H1 (cell line): ENCODE results near the gene IL17RD. TPM values are rescaled to one million over a fixed set of nuclear protein-coding genes. Genes with fewer than 3 reads are reported as not detected.
A peak's percentile ranks its signal among the peaks of the same experiment; 100 is the strongest.

Source experiments
- CTCF ChIA-PET: fragments of 300-600 bp; sonication (Branson Sonifier 250); formaldehyde crosslinking; loops from one replicate; lab custom pipeline; 2021; ENCODE audit not compliant: partially characterized antibody; lab: Charles Lee
- POLR2A ChIA-PET: fragments of 300-600 bp; sonication (Branson Sonifier 250); formaldehyde crosslinking; loops from one replicate; lab custom pipeline; 2021; ENCODE audit warnings: inconsistent platforms; ENCODE audit not compliant: partially characterized antibody; lab: Charles Lee
- DNase-seq, 2 experiments: peaks; one replicate each; pipeline versions ENCODE4 v3.0.0 to v3.0.0-alpha.2; 2010 to 2022; ENCODE audit warnings: low spot score in 2 of 2, low read depth in 1 of 2, mixed read lengths in 1 of 2
- FAIRE-seq: peaks from 2 replicates; lab custom pipeline; 2011; peaks lifted over from hg19 to GRCh38; lab: Jason Lieb, UNC
- H2AFZ ChIP-seq: 2 replicates; pipeline ENCODE4 v1.8.1; 2012; ENCODE audit warnings: low read length, inconsistent platforms
- H2AK5ac ChIP-seq: 2 replicates; pipeline ENCODE4 v1.6.1; 2013; ENCODE audit warnings: low read depth, low read length
- H2BK120ac ChIP-seq: replicated peaks from 2 replicates; pipeline ENCODE3; 2013; ENCODE audit warnings: low read depth, low read length, inconsistent platforms
- H2BK12ac ChIP-seq: 2 replicates; pipeline ENCODE4 v1.6.1; 2013; ENCODE audit warnings: low read depth, low read length
- H2BK15ac ChIP-seq: 2 replicates; pipeline ENCODE4 v1.6.1; 2013; ENCODE audit warnings: low read length
- H2BK20ac ChIP-seq: 2 replicates; pipeline ENCODE4 v1.6.1; 2013; ENCODE audit warnings: low read length
- H2BK5ac ChIP-seq: 2 replicates; pipeline ENCODE4 v1.6.1; 2013; ENCODE audit warnings: low read depth, low read length
- H3K14ac ChIP-seq: 2 replicates; pipeline ENCODE4 v1.6.1; 2013; ENCODE audit warnings: inconsistent platforms; ENCODE audit not compliant: insufficient read length
- H3K18ac ChIP-seq: 2 replicates; pipeline ENCODE4 v1.6.1; 2013; ENCODE audit warnings: low read length; ENCODE audit errors: extremely low read depth
- H3K23ac ChIP-seq: 2 replicates; pipeline ENCODE4 v1.6.1; 2013; ENCODE audit warnings: inconsistent platforms; ENCODE audit not compliant: insufficient read length
- H3K23me2 ChIP-seq: 2 replicates; pipeline ENCODE4 v1.6.1; 2013; ENCODE audit warnings: low read depth, low read length
- H3K27ac ChIP-seq: 2 replicates; pipeline ENCODE4 v1.6.1; 2011; ENCODE audit warnings: low read depth, low read length, inconsistent platforms
- H3K27me3 ChIP-seq, 4 experiments: replicated peaks in 1 of 4; 1 replicate in 1 of 4; 2 replicates in 3 of 4; pipeline versions ENCODE4 v1.6.1 to v1.8.1; 2011 to 2013; ENCODE audit warnings: low read length in 3 of 4, mild to moderate bottlenecking in 3 of 4, inconsistent platforms in 2 of 4, mixed read lengths in 2 of 4, moderate library complexity in 1 of 4; ENCODE audit not compliant: control insufficient read depth in 3 of 4, insufficient read depth in 3 of 4; ENCODE audit errors: extremely low read depth in 1 of 4
- H3K36me3 ChIP-seq, 4 experiments: 2 replicates each; pipeline versions ENCODE4 v1.6.1 to v1.8.1; 2011 to 2013; ENCODE audit warnings: mild to moderate bottlenecking in 4 of 4, low read length in 3 of 4, moderate library complexity in 2 of 4, control low read depth in 1 of 4, inconsistent platforms in 1 of 4; ENCODE audit not compliant: insufficient read depth in 4 of 4, control insufficient read depth in 2 of 4
- H3K4ac ChIP-seq: replicated peaks from 2 replicates; pipeline ENCODE3; 2013; ENCODE audit warnings: low read length, low read depth, mixed read lengths, inconsistent platforms; ENCODE audit not compliant: insufficient read length
- H3K4me1 ChIP-seq, 4 experiments: replicated peaks in 1 of 4; 1 replicate in 1 of 4; 2 replicates in 3 of 4; pipeline versions ENCODE4 v1.6.1 to v1.8.1; 2011 to 2013; ENCODE audit warnings: low read length in 3 of 4, inconsistent platforms in 2 of 4, mixed read lengths in 1 of 4; ENCODE audit not compliant: insufficient read depth in 4 of 4, control insufficient read depth in 3 of 4
- H3K4me2 ChIP-seq, 2 experiments: 2 replicates each; pipeline versions ENCODE4 v1.6.1 to v1.8.1; 2011 to 2013; ENCODE audit warnings: low read depth in 2 of 2, low read length in 2 of 2, control low read depth in 1 of 2, inconsistent platforms in 1 of 2, mild to moderate bottlenecking in 1 of 2; ENCODE audit not compliant: insufficient read depth in 1 of 2
- H3K4me3 ChIP-seq, 4 experiments: fragments of 200-600, 300-600 bp in 1 of 4; sonication (generic), shearing (Covaris generic), sonication (Bioruptor Twin) in 1 of 4; 2 replicates each; pipeline versions ENCODE4 v1.5.1 to v1.8.1; 2011 to 2016; ENCODE audit warnings: low read length in 4 of 4, low read depth in 3 of 4, control low read depth in 2 of 4, inconsistent platforms in 2 of 4, mild to moderate bottlenecking in 2 of 4, mixed read lengths in 1 of 4, moderate library complexity in 1 of 4; ENCODE audit not compliant: insufficient read depth in 2 of 4; ENCODE audit errors: extremely low read depth in 1 of 4
- H3K56ac ChIP-seq: replicated peaks from 2 replicates; pipeline ENCODE3; 2013; ENCODE audit warnings: low read depth, mild to moderate bottlenecking, mixed read lengths, low read length, inconsistent platforms; ENCODE audit not compliant: insufficient read length
- H3K79me1 ChIP-seq: 2 replicates; pipeline ENCODE4 v1.6.1; 2013; ENCODE audit warnings: low read depth, low read length, control low read depth
- H3K79me2 ChIP-seq, 2 experiments: 2 replicates each; pipeline versions ENCODE4 v1.6.1 to v1.8.1; 2012 to 2013; ENCODE audit warnings: low read length in 2 of 2, mild to moderate bottlenecking in 2 of 2, inconsistent platforms in 1 of 2; ENCODE audit not compliant: insufficient read depth in 2 of 2, control insufficient read depth in 1 of 2
- H3K9ac ChIP-seq, 4 experiments: replicated peaks in 1 of 4; 1 replicate in 1 of 4; 2 replicates in 3 of 4; pipeline versions ENCODE4 v1.6.1 to v1.8.1; 2011 to 2013; ENCODE audit warnings: low read depth in 3 of 4, low read length in 3 of 4, control low read depth in 2 of 4, mild to moderate bottlenecking in 2 of 4, moderate library complexity in 2 of 4, inconsistent platforms in 1 of 4; ENCODE audit errors: extremely low read depth in 1 of 4
- H3K9me3 ChIP-seq, 2 experiments: 2 replicates each; pipeline versions ENCODE4 v1.6.1 to v1.8.1; 2012 to 2013; ENCODE audit warnings: mild to moderate bottlenecking in 2 of 2, moderate library complexity in 2 of 2, control low read depth in 1 of 2, inconsistent platforms in 1 of 2, low read depth in 1 of 2, low read length in 1 of 2, mixed read lengths in 1 of 2; ENCODE audit not compliant: insufficient read depth in 2 of 2
- H4K20me1 ChIP-seq, 2 experiments: replicated peaks in 1 of 2; 2 replicates each; pipeline versions ENCODE3 to v1.8.1; 2011 to 2013; ENCODE audit warnings: inconsistent platforms in 2 of 2, low read length in 2 of 2, mild to moderate bottlenecking in 1 of 2; ENCODE audit not compliant: insufficient read depth in 2 of 2, control insufficient read depth in 1 of 2
- H4K5ac ChIP-seq: 2 replicates; pipeline ENCODE4 v1.6.1; 2013; ENCODE audit warnings: low read length, low read depth, mixed read lengths, inconsistent platforms; ENCODE audit not compliant: insufficient read length
- H4K8ac ChIP-seq: 2 replicates; pipeline ENCODE4 v1.8.0; 2013; ENCODE audit warnings: mild to moderate bottlenecking, moderate library complexity, low read length, inconsistent platforms; ENCODE audit not compliant: insufficient read depth; ENCODE audit errors: extremely low read depth
- H4K91ac ChIP-seq: replicated peaks from 2 replicates; pipeline ENCODE3; 2013; ENCODE audit warnings: low read length, mixed read lengths, inconsistent platforms; ENCODE audit not compliant: insufficient read length
- EZH2 ChIP-seq: fragments of 200-600 bp; sonication (generic); IDR thresholded peaks from 2 replicates; pipeline ENCODE4 v1.7.1; 2012; ENCODE audit warnings: low read depth, mild to moderate bottlenecking, moderate library complexity, low read length, inconsistent platforms; ENCODE audit not compliant: severe bottlenecking
- FOSL1 ChIP-seq: IDR thresholded peaks from 2 replicates; pipeline ENCODE4 v1.6.1; 2011; ENCODE audit warnings: mild to moderate bottlenecking, low read depth, low read length, moderate library complexity; ENCODE audit not compliant: insufficient read depth
- GABPA ChIP-seq: IDR thresholded peaks from 2 replicates; pipeline ENCODE4 v1.6.1; 2011; ENCODE audit warnings: mild to moderate bottlenecking, low read length, moderate library complexity, borderline replicate concordance; ENCODE audit not compliant: insufficient read depth
- JUN ChIP-seq: IDR thresholded peaks from 2 replicates; pipeline ENCODE4 v1.6.1; 2011; ENCODE audit warnings: low read depth, mild to moderate bottlenecking, improper control_type of control experiment, low read length
- MAFK ChIP-seq: IDR thresholded peaks from 2 replicates; pipeline ENCODE4 v1.6.1; 2012; ENCODE audit warnings: low read depth, mild to moderate bottlenecking, improper control_type of control experiment, low read length
- POLR2A ChIP-seq, 2 experiments: IDR thresholded peaks; 1 replicate in 1 of 2; 2 replicates in 1 of 2; pipeline ENCODE4 v1.6.1; 2011; ENCODE audit warnings: low read depth in 2 of 2, low read length in 2 of 2, mild to moderate bottlenecking in 2 of 2; ENCODE audit errors: control extremely low read depth in 1 of 2
- POU5F1 ChIP-seq: IDR thresholded peaks from 2 replicates; pipeline ENCODE4 v1.6.1; 2011; ENCODE audit warnings: low read depth, mild to moderate bottlenecking, low read length, moderate library complexity
- RFX5 ChIP-seq: IDR thresholded peaks from 2 replicates; pipeline ENCODE4 v1.6.1; 2011; ENCODE audit warnings: low read depth, low read length, improper control_type of control experiment, borderline replicate concordance
- TEAD4 ChIP-seq: IDR thresholded peaks from 2 replicates; pipeline ENCODE4 v1.6.1; 2012; ENCODE audit warnings: low read depth, low read length, inconsistent platforms, mixed read lengths
- WGBS, 2 experiments: shearing (Covaris generic) in 1 of 2; methylation state at CpG; one replicate each; pipeline versions ENCODE4 v1.1.6 to v1.1.7; 2013 to 2015; ENCODE audit warnings: low lambda C conversion rate in 2 of 2, mixed read lengths in 2 of 2, inconsistent platforms in 1 of 2, low coverage in 1 of 2, missing lambda C conversion rate in 1 of 2; ENCODE audit not compliant: insufficient replicate concordance in 2 of 2, insufficient coverage in 1 of 2, insufficient read length in 1 of 2; ENCODE audit errors: extremely low coverage in 1 of 2, missing lambda C conversion rate in 1 of 2; 5-methylcytosine and 5-hydroxymethylcytosine counted together
- polyA plus RNA-seq, 7 experiments: library from polyadenylated mRNA; depleted of rRNA in 3 of 7; stranded (reverse) in 5 of 7; unstranded in 2 of 7; fragments of >200 nt in 5 of 7; fragments of 200-250 nt in 2 of 7; gene quantifications; 1 replicate in 5 of 7; 2 replicates in 1 of 7; 4 replicates in 1 of 7; pipeline versions ENCODE4 v1.2.1 to v1.2.3, GENCODE V29; 2011 to 2013; ENCODE audit warnings: missing spikeins in 2 of 7, mixed read lengths in 2 of 7
- total RNA-seq: library from RNA; stranded (reverse); fragmentation: NEBNext Ultra II Directional; extraction: Animal tissue kit (Norgen Biotek cat#: 25700); gene quantifications from 2 replicates; pipeline ENCODE4 v1.2.1, GENCODE V29; 2021

The IL17RD gene
- total and polyA plus RNA-seq, 2 of the 8 experiments (the other 6 are each of a cell fraction or from before 2014, with no cell fraction given): 10.9 to 48.9 TPM

GRCh38 chr3:57152151-57153143 lies 12.7 kb downstream of the IL17RD start:
- Histone ChIP-seq H4K91ac (no peak overlapping the region), H2AK5ac (no peak overlapping the region), H2BK12ac (no peak overlapping the region), H3K4ac (no peak overlapping the region), H3K9me3 (no peaks in the 10 kb centered on the region), H3K9ac (no peak overlapping the region), H4K20me1 (peaks cover 0 to 19% of the 10 kb centered on the region in 2 experiments), H3K27me3 (peaks cover 0 to 7% (median 3%) of the 10 kb centered on the region in 4 experiments; a peak in 4 of 7 replicates), H3K14ac (no peak overlapping the region), H3K79me1 (0 out of 2 replicates have a peak, but pooled peaks cover 2% of the 10 kb centered on the region), H3K18ac (0 out of 2 replicates have a peak overlapping the region, but pooled peaks have one; percentile 21), H4K8ac (no peak overlapping the region), H2BK120ac (no peak overlapping the region), H3K23me2 (no peaks in the 10 kb centered on the region), H2BK5ac (no peak overlapping the region; the same call in 1 of the 2 replicates), H3K4me2 (peak overlapping the region in 1 of 2 experiments; percentile 10; a peak in 2 of 4 replicates), H3K79me2 (peaks cover 3 to 38% of the 10 kb centered on the region in 2 experiments; a peak in 3 of 4 replicates), H2AFZ (no peak overlapping the region), H3K4me1 (peaks cover 7 to 19% (median 9%) of the 10 kb centered on the region in 4 experiments), H2BK20ac (no peak overlapping the region), H4K5ac (no peak overlapping the region), H2BK15ac (no peak overlapping the region), H3K56ac (no peak overlapping the region), H3K23ac (no peak overlapping the region), H3K27ac (no peak overlapping the region), H3K4me3 (no peak overlapping the region), H3K36me3 (no peaks in the 10 kb centered on the region)
- ChIA-PET POLR2A (interaction anchor here (0.5 to 1.4 kb wide), 3 partner anchors 10 to 47 kb away, joined by 3 to 4 read pairs (median 3); partner anchors contain the start of gene HESX1), CTCF (interaction anchor here (0.7 to 1.9 kb wide), 8 partner anchors 9 to 52 kb away, joined by 3 to 7 read pairs (median 4); no protein-coding TSS in a partner anchor)
- DNase-seq (no peak), FAIRE-seq (no peak)
- WGBS, 2 experiments: 68% methylated on average over 19 of the region's 19 CpGs; no CpG with 5 or more reads in 1 of the 2 experiments
- no peak for TF ChIP-seq GABPA
- no peak for TF ChIP-seq POLR2A (IDR thresholded peaks at IDR 0.05; ENCODE audit: control extremely low read depth in 1 of 2, low read depth in 2 of 2, low read length in 2 of 2)
- no peak for TF ChIP-seq POU5F1
- no peak for TF ChIP-seq RFX5
- no peak for TF ChIP-seq MAFK
- TF ChIP-seq JUN: no peak
- peak; percentile 49; the same call in 1 of the 2 replicates for TF ChIP-seq TEAD4
- TF ChIP-seq EZH2: no peak
- no peak for TF ChIP-seq FOSL1
